Thymus (tissue), 11 donors: ENCODE data around the gene MYO18A. TPM values are rescaled to one million over a fixed set of nuclear protein-coding genes. Genes with fewer than 3 reads are reported as not detected.
A peak's percentile ranks its signal among the peaks of the same experiment; 100 is the strongest.

Experiments
- DNase-seq, 9 donors: peaks; one replicate each; pipeline ENCODE4 v3.0.0-alpha.2; 2013; ENCODE audit warnings: low spot score in 9 of 9, low read depth in 6 of 9, missing footprints in 1 of 9
- H3K27ac ChIP-seq, 2 donors: one replicate each; pipeline ENCODE4 v1.5.1; 2013; ENCODE audit warnings: control low read depth in 1 of 2, low read depth in 1 of 2, low read length in 1 of 2, mild to moderate bottlenecking in 1 of 2, moderate library complexity in 1 of 2
- H3K27me3 ChIP-seq, 2 donors: one replicate each; pipeline ENCODE4 v1.5.1; 2013; ENCODE audit warnings: low read length in 1 of 2; ENCODE audit not compliant: control insufficient read depth in 2 of 2, insufficient read depth in 1 of 2
- H3K36me3 ChIP-seq, 2 donors: one replicate each; pipeline ENCODE4 v1.5.1; 2013; ENCODE audit warnings: low read length in 1 of 2, mild to moderate bottlenecking in 1 of 2, moderate library complexity in 1 of 2; ENCODE audit not compliant: control insufficient read depth in 2 of 2, insufficient read depth in 2 of 2
- H3K4me1 ChIP-seq, 2 donors: one replicate each; pipeline ENCODE4 v1.5.1; 2013; ENCODE audit warnings: low read length in 2 of 2; ENCODE audit not compliant: control insufficient read depth in 2 of 2, insufficient read depth in 2 of 2
- H3K4me3 ChIP-seq, 2 donors: one replicate each; pipeline ENCODE4 v1.5.1; 2013; ENCODE audit warnings: low read length in 2 of 2, control low read depth in 1 of 2, mild to moderate bottlenecking in 1 of 2
- H3K9me3 ChIP-seq, 2 donors: one replicate each; pipeline ENCODE4 v1.5.1; 2013; ENCODE audit warnings: low read length in 1 of 2, mild to moderate bottlenecking in 1 of 2; ENCODE audit not compliant: control insufficient read depth in 2 of 2, insufficient read depth in 1 of 2
- WGBS: extraction: QIAGEN DNeasy Blood & Tissue Kit; methylation state at CpG from one replicate; pipeline ENCODE4 v1.1.7; 2013; 5-methylcytosine and 5-hydroxymethylcytosine counted together
- polyA plus RNA-seq: library from polyadenylated mRNA; stranded (reverse); fragments of 200-250 nt; gene quantifications from one replicate; pipeline ENCODE4 v1.2.3, GENCODE V29; 2013
- total RNA-seq: library from RNA; stranded (reverse); fragments of 120-200 nt; gene quantifications from one replicate; pipeline ENCODE4 v1.2.4, GENCODE V29; 2013
- donor health status: healthy.

The MYO18A gene
- total and polyA plus RNA-seq, 2 donors, result 31.1 to 52.8 TPM

GRCh38 chr17:29059281-29059680 lies 120.9 kb downstream of the MYO18A start:
- 91% methylated on average over 2 of the region's 2 CpGs for WGBS

GRCh38 chr17:29058391-29058790 lies 121.8 kb downstream of the MYO18A start:
- H3K27ac ChIP-seq, result no peak overlapping the region
- H3K36me3 ChIP-seq, result no peaks in the 10 kb centered on the region
- H3K4me3 ChIP-seq, result no peak overlapping the region
- no peaks in the 10 kb centered on the region for H3K4me1 ChIP-seq
- DNase-seq, result no peak
- H3K27me3 ChIP-seq, result no peaks in the 10 kb centered on the region
- 97% methylated on average over 3 of the region's 3 CpGs for WGBS
- no peaks in the 10 kb centered on the region for H3K9me3 ChIP-seq

More at GRCh38 chr17:29059281-29059680, 120.9 kb downstream of the MYO18A start:
- H3K4me1 ChIP-seq, result no peaks in the 10 kb centered on the region
- no peak overlapping the region for H3K4me3 ChIP-seq
- H3K27ac ChIP-seq, result no peak overlapping the region
- no peaks in the 10 kb centered on the region for H3K36me3 ChIP-seq
- H3K27me3 ChIP-seq, result no peaks in the 10 kb centered on the region
- H3K9me3 ChIP-seq, result no peaks in the 10 kb centered on the region
- DNase-seq, result no peak

- Histone ChIP-seq H3K9me3 (no peaks in the 10 kb centered on the region), H3K4me1 (no peaks in the 10 kb centered on the region), H3K27ac (no peak overlapping the region), H3K36me3 (no peaks in the 10 kb centered on the region), H3K27me3 (no peaks in the 10 kb centered on the region), H3K4me3 (no peak overlapping the region)
- WGBS, result 89% methylated on average over 4 of the region's 4 CpGs
- no peak for DNase-seq
These were observed 122.8 kb downstream of the MYO18A start for GRCh38 chr17:29057361-29057760.

GRCh38 chr17:29054835-29055234 lies 125.4 kb downstream of the MYO18A start:
- H3K36me3 ChIP-seq, result no peaks in the 10 kb centered on the region
- H3K9me3 ChIP-seq, result no peaks in the 10 kb centered on the region
- DNase-seq, result no peak
- no peak overlapping the region for H3K4me3 ChIP-seq
- no peaks in the 10 kb centered on the region for H3K27me3 ChIP-seq
- no peak overlapping the region for H3K27ac ChIP-seq
- H3K4me1 ChIP-seq, result no peaks in the 10 kb centered on the region
- WGBS, result 90% methylated on average over 10 of the region's 10 CpGs

GRCh38 chr17:29051731-29052130 lies 128.5 kb downstream of the MYO18A start:
- Histone ChIP-seq H3K4me1 (peaks cover 0 to 9% of the 10 kb centered on the region in 2 donors), H3K27ac (no peak overlapping the region), H3K4me3 (no peak overlapping the region), H3K27me3 (peaks cover 0 to 3% of the 10 kb centered on the region in 2 donors), H3K9me3 (no peaks in the 10 kb centered on the region), H3K36me3 (no peaks in the 10 kb centered on the region)
- 90% methylated on average over 6 of the region's 6 CpGs for WGBS
- DNase-seq, result no peak

- Histone ChIP-seq H3K27ac (no peak overlapping the region), H3K4me1 (peaks cover 0 to 9% of the 10 kb centered on the region in 2 donors), H3K4me3 (no peak overlapping the region), H3K27me3 (peaks cover 0 to 5% of the 10 kb centered on the region in 2 donors), H3K9me3 (no peaks in the 10 kb centered on the region), H3K36me3 (no peaks in the 10 kb centered on the region)
- WGBS, result 92% methylated on average over 12 of the region's 12 CpGs
- DNase-seq, result no peak
These were observed 129.0 kb downstream of the MYO18A start for GRCh38 chr17:29051194-29051593.

GRCh38 chr17:29050176-29050575 lies 130.0 kb downstream of the MYO18A start:
- Histone ChIP-seq H3K27me3 (peaks cover 0 to 5% of the 10 kb centered on the region in 2 donors), H3K27ac (no peak overlapping the region), H3K36me3 (no peaks in the 10 kb centered on the region), H3K9me3 (no peaks in the 10 kb centered on the region), H3K4me1 (peaks cover 0 to 9% of the 10 kb centered on the region in 2 donors), H3K4me3 (no peak overlapping the region)
- WGBS, result 97% methylated on average over 5 of the region's 5 CpGs
- no peak for DNase-seq

- H3K27ac ChIP-seq, result no peak overlapping the region
- no peak for DNase-seq
- peaks cover 0 to 9% of the 10 kb centered on the region in 2 donors for H3K4me1 ChIP-seq
- no peaks in the 10 kb centered on the region for H3K9me3 ChIP-seq
- H3K4me3 ChIP-seq, result no peak overlapping the region
- no peaks in the 10 kb centered on the region for H3K36me3 ChIP-seq
- 96% methylated on average over 11 of the region's 11 CpGs for WGBS
- peaks cover 0 to 5% of the 10 kb centered on the region in 2 donors for H3K27me3 ChIP-seq
These were observed 130.6 kb downstream of the MYO18A start for GRCh38 chr17:29049541-29050145.

- H3K4me1 ChIP-seq, result peaks cover 0 to 9% of the 10 kb centered on the region in 2 donors
- 80% methylated on average over 10 of the region's 10 CpGs for WGBS
- peak in 7 of 9 donors; percentile 3 to 67 (median 42) for DNase-seq
- H3K4me3 ChIP-seq, result no peak overlapping the region
- H3K36me3 ChIP-seq, result no peaks in the 10 kb centered on the region
- H3K27me3 ChIP-seq, result peaks cover 0 to 5% of the 10 kb centered on the region in 2 donors
- no peak overlapping the region for H3K27ac ChIP-seq
- H3K9me3 ChIP-seq, result no peaks in the 10 kb centered on the region
These were observed 131.5 kb downstream of the MYO18A start for GRCh38 chr17:29048440-29049368.
